HS-5 (cell line): ENCODE data around the gene AS3MT.
A peak's percentile ranks its signal among the peaks of the same experiment; 100 is the strongest.

Source experiments
- DNase-seq: peaks from one replicate; pipeline ENCODE4 v3.0.0-alpha.2; 2012; ENCODE audit warnings: low read depth

Gene AS3MT

DNA sequence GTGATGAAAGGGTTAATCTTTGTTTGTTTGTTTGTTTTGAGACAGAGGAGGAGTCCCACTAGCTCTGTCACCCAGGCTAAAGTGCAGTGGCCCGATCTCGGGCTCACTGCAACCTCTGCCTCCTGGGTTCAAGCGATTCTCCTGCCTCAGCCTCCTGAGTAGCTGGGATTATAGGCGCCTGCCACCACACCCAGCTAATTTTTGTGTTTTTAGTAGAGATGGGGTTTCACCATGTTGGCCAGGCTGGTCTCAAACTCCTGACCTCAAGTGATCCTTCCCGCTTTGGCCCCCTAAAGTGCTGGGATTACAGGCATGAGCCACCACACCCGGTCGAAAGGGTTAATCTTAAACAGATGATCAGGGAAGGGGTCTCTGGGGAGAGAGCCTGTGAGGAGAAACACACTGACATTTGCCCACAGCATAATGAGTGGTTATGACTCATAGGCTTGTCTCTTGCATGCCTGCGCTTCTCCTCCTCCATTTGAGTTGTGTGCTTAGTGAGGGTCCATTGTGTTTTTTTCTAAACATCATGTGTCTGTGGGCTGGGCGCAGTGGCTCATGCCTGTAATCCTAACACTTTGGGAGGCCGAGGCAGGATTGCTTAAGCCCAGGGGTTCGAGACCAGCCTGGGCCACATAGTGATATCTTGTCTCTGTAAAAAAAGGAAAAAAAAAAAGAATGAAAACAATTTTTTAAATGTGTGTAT is 13.4 kb upstream of the AS3MT start:
- DNase-seq: peak; percentile 88

GRCh38 chr10:102856758-102857424 is 12.4 kb upstream of the AS3MT start:
- DNase-seq: no peak

DNA sequence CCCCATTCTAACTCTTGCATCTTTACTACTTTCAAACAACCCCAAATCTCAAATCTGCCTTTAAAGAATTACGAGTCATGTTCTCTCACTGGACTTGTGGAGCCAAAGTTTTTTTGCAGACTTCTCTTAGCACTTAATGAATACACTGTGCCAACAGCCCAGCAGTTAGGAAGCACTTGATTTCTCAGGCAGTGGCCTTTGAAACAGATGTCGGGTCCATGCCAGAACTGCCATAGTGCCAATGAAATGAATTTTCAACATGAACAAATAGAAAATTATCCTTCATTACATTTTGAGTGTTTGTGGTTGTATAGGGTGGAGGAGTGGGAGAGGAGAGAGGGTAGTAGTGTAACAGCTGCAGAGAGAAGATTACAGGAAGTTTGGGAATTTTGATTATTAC is 9.4 kb upstream of the AS3MT start:
- no peak for DNase-seq

DNA sequence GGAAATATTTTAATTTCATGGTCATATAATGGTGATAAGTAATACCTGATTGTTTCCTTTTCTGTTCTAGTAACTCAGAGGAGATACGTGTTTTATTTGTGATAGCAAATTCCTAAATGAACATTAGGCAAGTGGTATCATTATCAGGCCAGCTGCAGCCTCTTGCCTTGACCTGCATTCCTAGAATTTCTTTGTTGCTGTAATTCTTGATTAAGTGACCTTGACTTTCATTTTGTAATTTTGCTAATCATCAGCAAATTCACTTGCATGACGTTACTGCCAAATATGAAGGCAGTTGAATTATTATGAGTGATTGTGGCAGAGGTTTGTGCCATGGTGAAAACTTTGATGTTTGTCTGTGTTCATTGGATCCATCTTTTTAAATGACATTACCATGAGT is 5.6 kb upstream of the AS3MT start:
- DNase-seq: no peak

DNA sequence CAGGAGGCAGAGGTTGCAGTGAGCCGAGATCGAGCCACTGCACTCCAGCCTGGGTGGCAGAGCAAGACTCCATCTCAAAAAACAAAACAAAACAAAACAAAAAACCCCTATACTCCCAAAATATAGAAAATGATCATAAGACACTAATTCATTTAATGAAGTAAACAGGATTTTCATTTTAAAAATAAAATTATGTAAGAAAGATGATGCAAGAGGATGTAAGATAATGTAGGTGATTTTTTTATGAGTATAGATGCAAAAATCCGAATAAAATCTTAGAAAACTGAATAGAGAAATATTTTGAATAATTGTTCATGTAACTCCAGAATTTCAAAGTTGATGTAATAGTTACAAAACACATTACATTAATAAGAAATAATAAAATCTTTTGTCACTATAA is 3.6 kb upstream of the AS3MT start:
- DNase-seq: no peak

GRCh38 chr10:102868911-102869257 is 386 bp upstream of the AS3MT start:
- DNase-seq: no peak

- DNase-seq: no peak
Observed at GRCh38 chr10:102870221-102870620, 951 bp downstream of the AS3MT start.

GRCh38 chr10:102872163-102872562 is 2.9 kb downstream of the AS3MT start:
- no peak for DNase-seq

GRCh38 chr10:102876747-102877153 is 7.5 kb downstream of the AS3MT start:
- no peak for DNase-seq

DNA sequence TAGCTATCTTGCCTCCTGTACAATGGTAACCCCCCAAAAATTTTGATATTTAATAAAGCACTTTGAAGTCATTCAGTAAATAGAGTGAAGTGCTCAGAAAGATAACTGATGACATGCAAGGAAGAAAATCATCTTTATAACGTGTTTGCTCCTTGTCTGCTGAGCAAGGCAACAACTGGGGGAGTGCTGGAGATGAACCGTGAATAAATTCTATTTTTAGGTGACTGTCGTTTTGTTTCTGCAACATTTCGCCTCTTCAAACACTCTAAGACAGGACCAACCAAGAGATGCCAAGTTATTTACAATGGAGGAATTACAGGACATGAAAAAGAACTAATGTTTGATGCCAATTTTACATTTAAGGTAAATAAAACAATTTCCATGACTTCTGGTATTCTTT is 9.4 kb downstream of the AS3MT start:
- DNase-seq: no peak

DNA sequence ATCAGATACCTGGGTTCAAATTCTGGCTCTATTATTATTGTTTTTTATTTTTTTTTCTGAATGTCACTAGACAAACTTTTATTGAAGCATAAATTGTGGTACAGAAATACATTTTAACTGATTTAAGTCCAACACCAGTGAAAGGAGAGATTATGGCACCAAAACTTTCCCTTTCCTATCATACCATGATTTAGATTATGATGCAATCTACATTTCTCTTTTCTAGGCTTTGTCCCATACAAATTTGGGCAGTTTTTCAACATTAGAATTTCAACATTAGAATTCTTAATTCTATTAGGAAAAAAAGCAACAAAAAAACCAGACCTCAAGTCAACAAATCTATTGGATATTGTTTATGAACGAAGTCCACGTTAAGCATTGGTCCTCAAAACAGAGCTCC is 11.0 kb downstream of the AS3MT start:
- DNase-seq: no peak

GRCh38 chr10:102888048-102888447 is 18.8 kb downstream of the AS3MT start:
- DNase-seq: no peak

DNA sequence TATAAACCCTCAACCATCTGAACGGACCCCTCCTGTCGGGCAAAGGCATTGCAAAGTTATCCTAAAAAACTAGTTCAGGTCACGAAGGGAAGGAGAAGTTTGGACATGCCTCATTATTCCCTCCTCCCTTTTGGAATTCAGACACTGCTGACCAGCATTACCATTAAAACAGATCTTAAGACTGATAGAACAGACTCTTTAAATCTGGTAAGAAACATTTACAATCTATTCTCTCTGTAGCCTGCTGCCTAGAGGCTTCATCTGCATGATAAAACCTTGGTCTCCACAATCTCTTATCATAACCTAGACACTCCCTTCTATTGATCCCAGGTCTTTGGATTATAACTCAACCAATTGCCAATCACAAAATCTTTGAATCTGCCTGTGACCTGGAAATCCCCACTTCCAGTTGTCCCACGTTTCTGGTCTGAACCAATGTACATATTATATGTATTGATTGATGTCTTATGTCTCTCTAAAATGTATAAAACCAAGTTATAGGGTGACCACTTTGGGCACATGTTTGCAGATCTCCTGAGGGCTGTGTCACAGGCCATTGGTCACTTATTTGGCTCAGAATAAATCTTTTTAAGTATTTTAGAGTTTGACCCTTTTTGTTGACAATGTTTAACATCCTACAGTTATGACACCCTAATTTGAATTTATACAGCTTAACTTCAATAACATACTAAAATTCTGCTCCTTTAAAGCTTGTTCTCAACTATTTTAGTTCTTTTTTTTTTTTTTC is 25.4 kb downstream of the AS3MT start:
- DNase-seq: no peak

DNA sequence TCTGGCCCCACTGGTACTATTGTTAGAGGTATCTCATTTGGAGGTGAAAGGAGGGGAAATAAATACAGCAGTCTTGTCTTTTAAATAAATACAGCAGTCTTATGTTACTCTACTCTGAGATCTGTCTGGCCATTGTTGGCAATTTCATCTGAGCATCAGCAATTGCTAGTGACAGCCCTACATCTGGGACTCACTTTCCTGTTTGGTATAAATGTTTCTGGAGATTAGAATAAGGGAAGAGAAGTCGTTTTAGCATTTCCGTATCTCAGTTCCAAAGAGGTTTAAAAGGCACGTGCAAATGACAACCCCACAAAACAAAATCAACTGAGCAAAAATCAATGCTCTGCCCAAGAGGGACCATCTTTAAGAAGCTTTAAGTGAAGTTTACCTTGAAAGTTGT is 30.7 kb downstream of the AS3MT start:
- DNase-seq: no peak

DNA sequence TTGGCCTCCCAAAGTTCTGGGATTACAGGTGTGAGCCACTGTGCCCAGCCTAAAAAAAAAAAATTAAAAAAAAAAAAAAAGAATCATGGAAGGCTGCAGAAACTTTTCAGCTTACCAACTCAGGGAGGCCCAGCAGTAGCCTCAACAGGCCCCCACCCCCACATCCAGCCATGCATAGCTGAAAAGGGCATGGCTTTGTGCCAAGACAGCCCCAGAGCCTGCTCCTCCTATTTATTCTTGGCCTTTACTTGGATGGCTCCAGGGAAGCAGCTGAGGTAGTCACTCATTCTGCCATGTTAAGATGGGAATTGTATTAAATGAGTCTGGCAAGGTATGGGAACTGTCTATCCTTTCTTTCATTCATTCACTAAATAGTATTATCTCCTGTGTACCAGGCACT is 35.1 kb downstream of the AS3MT start:
- no peak for DNase-seq

GRCh38 chr10:102906507-102906906 is 37.2 kb downstream of the AS3MT start:
- no peak for DNase-seq

DNA sequence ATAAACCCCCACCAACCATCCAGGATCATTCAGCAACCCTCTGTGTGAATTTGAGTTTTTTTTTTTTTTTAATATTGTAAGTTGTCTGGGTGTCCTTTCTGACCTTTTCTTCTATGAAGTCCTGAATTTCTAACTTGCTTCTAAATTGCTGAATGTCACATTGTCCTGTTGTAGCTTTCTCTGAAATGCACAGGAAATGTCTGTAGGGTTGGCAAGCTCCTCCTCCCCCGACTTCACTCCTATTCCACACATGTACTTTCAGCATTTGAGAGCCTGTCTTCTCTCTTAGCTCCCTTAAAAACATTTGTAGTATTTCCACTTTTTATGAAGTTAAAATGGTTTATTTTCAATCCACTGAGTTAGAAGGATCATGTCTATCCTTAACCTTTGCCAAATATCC is 45.5 kb downstream of the AS3MT start:
- DNase-seq: no peak

DNA sequence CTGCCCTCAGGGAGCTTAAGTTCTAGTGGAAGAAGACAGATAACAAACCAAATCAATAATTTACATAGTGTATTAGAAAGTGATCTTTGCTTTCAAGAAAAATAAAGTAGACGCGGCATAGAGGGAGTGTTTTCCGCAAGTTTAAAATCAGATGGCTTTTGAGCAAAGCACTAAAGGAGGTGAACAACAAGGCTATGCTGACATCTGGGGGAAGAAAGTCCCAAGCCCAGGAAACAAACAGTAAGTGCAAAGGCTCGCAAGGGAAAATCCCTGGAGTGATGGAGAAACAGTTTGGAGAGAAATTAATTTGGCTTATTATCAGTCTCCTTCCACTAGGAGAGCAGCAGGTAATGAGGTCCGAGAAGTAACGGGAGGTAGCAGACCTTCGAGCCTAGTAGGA is 46.9 kb downstream of the AS3MT start:
- DNase-seq: no peak

DNA sequence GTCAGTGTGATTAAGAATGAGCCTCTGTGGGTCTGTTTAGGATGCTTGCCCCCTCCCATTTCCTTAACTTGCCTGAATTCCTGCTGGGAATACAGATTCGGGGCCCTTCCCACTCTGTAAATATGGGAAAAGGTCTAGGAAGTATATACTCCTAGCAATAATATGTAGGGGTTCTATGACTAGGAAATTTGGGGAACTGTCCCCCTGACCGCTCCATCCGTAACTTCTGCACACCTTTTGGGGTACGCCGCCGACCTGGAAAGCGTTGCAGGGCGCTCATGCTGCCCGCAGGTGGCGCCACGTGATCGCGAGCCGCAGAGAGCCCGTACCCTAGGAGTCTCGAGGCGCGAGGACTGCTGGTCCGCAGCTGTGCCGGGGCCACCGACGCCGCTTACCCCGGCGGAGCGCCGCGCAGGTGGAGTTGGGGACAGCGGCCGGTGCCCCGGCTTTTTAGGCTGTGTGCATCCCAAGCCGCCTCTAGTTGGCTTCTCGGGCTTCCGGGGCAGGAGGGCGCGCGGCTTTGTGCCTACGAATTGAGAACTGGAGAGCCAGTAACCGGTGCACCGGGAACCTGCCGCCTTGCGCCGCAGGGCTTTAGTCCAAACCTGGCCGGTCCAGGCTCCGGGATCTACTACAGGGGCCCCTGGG is 48.2 kb downstream of the AS3MT start:
- peak; percentile 23 for DNase-seq

DNA sequence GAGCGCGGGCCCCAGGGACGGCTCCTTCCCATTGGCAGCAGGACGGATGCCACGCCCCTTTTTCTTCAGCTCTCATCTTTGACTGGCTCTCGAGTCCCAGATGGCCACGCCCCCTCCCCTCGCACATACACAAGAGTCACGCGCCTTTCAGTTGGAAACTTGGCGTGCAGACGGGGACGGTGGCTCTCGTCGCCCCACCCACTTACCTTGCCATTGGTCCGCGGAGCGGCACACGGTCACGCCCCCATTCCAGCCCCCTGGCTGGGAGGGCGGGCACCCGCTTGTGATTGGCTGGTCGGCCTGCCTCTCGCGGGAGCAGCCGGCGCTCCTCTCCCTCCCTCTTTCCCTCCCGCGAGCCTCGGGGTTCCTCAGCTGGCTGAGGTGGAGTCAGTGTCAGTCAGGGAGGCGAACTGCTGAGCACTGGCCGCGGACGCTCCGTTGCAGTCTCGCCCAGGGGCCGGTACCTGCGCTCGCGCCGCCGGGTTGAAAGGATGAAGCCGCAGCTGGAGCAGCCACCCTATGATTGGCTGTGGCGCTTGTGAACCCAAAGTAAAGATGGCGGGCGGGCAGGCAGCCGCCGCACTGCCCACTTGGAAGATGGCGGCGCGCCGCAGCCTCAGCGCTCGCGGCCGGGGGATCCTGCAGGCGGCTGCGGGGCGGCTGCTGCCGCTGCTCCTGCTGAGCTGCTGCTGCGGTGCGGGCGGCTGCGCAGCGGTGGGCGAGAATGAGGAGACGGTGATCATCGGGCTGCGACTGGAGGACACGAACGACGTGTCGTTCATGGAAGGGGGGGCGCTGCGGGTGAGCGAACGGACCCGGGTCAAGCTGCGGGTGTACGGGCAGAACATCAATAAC is 48.9 kb downstream of the AS3MT start, which contains the start of gene CNNM2:
CNNM2 (plus strand) TSS at position 333 of the 855 bp plus-strand sequence; CDS start at position 520, 187 bp downstream.
- peak; percentile 98 for DNase-seq

DNA sequence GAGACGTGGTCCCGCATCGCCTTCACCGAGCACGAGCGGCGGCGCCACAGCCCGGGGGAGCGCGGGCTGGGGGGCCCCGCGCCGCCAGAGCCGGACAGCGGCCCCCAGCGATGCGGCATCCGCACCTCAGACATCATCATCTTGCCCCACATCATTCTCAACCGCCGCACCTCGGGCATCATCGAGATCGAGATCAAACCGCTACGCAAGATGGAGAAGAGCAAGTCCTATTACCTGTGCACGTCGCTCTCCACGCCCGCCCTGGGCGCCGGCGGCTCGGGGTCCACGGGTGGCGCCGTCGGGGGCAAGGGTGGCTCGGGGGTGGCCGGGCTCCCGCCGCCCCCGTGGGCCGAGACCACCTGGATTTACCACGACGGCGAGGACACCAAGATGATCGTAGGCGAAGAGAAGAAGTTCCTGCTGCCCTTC is 49.6 kb downstream of the AS3MT start:
- no peak for DNase-seq
